ENCODE measurements around the gene MAK. TPM values are rescaled to one million over a fixed set of nuclear protein-coding genes. Genes with fewer than 3 reads are reported as not detected.

Gene MAK
- total and polyA plus RNA-seq, 2 experiments from 2014 or later: 0.35 to 1.6 TPM

GRCh38 chr6:10824819-10825218 is 13.5 kb downstream of the MAK start:
- no peaks in the 10 kb centered on the region for H3K9me3 Mint-ChIP-seq
- Histone ChIP-seq H3K4me3 (no peak overlapping the region), H3K27me3 (ENCODE audit: insufficient read depth) (no peaks in the 10 kb centered on the region), H3K4me2 (no peak overlapping the region), H3F3A (replicated peaks; ENCODE audit: low read depth) (no peaks in the 10 kb centered on the region), H2AFZ (no peak overlapping the region), H4K20me1 (replicated peaks; ENCODE audit: insufficient read depth) (no peaks in the 10 kb centered on the region), H3K27ac (ENCODE audit: low read depth) (no peak overlapping the region), H3K79me2 (replicated peaks; ENCODE audit: insufficient read depth) (no peaks in the 10 kb centered on the region), H3K9me2 (ENCODE audit: insufficient read depth) (peaks cover 19% of the 10 kb centered on the region), H3K4me1 (ENCODE audit: insufficient read depth) (no peaks in the 10 kb centered on the region), H3K36me3 (ENCODE audit: insufficient read depth) (no peaks in the 10 kb centered on the region)
- no peaks in the 10 kb centered on the region for H3K4me1 Mint-ChIP-seq
- ATAC-seq: no peak
- no peaks in the 10 kb centered on the region for H3K27me3 Mint-ChIP-seq (ENCODE audit: insufficient read depth, low read depth, poor library complexity)
- H3K4me3 Mint-ChIP-seq: no peak overlapping the region
- no peaks in the 10 kb centered on the region for H3K36me3 Mint-ChIP-seq (ENCODE audit: low read depth)
- TF ChIP-seq ZNF114 (CRISPR knock-in tag; IDR thresholded peaks at IDR 0.05): no peak
- no peak for TF ChIP-seq ZNF331 (CRISPR knock-in tag; IDR thresholded peaks at IDR 0.05; ENCODE audit: low read depth)
- no peak for TF ChIP-seq NANOG (IDR thresholded peaks at IDR 0.05; ENCODE audit: borderline replicate concordance)
- no peak for TF ChIP-seq STAT1 (IDR thresholded peaks at IDR 0.05; ENCODE audit: unreplicated experiment)
- TF ChIP-seq ETS1 (IDR thresholded peaks at IDR 0.05): no peak
- no peak for TF ChIP-seq POLR2AphosphoS5 (IDR thresholded peaks at IDR 0.05; ENCODE audit: low read depth)
- TF ChIP-seq ZNF462 (CRISPR knock-in tag; IDR thresholded peaks at IDR 0.05): no peak
- no peak for TF ChIP-seq EZH2 (IDR thresholded peaks at IDR 0.05; ENCODE audit: low read depth, unreplicated experiment)
- TF ChIP-seq CREB1 (CRISPR knock-in tag; IDR thresholded peaks at IDR 0.05; ENCODE audit: low read depth): no peak
- TF ChIP-seq REST (IDR thresholded peaks at IDR 0.05; ENCODE audit: unreplicated experiment): no peak
- TF ChIP-seq JUNB (IDR thresholded peaks at IDR 0.05; ENCODE audit: unreplicated experiment): no peak
- TF ChIP-seq EZH2phosphoT487 (IDR thresholded peaks at IDR 0.05; ENCODE audit: unreplicated experiment): no peak
- TF ChIP-seq CTCF (conservative IDR thresholded peaks at IDR 0.05; ENCODE audit: low read depth in 2 of 2): no peak
- no peak for DNase-seq (ENCODE audit: low spot score)
- H3K27ac Mint-ChIP-seq: no peak overlapping the region
